GM18505 (cell line): ENCODE data around the gene ALPL.

Source experiments
- ATAC-seq: cut with Tn5 transposase; IDR thresholded peaks from one replicate; pipeline ENCODE4 v1.9.1; 2021; ENCODE audit not compliant: unreplicated experiment
- POLR2A ChIP-seq: IDR thresholded peaks from 4 replicates; pipeline ENCODE4 v1.6.1; 2011; ENCODE audit warnings: borderline replicate concordance; ENCODE audit not compliant: insufficient read depth, insufficient read length; ENCODE audit errors: extremely low read depth

The ALPL gene

GRCh38 chr1:21530368-21531016, 21.3 kb downstream of the ALPL start:
- no peak for TF ChIP-seq POLR2A

GRCh38 chr1:21531241-21531640, 22.0 kb downstream of the ALPL start:
- TF ChIP-seq POLR2A: no peak
- no peak for ATAC-seq

More at GRCh38 chr1:21530368-21531016, 21.3 kb downstream of the ALPL start:
- ATAC-seq: no peak

- no peak for TF ChIP-seq POLR2A
- ATAC-seq: no peak
These were observed 23.3 kb downstream of the ALPL start for GRCh38 chr1:21532496-21532895.

GRCh38 chr1:21532992-21533534, 23.8 kb downstream of the ALPL start:
- no peak for TF ChIP-seq POLR2A
- ATAC-seq: no peak

- no peak for TF ChIP-seq POLR2A
- ATAC-seq: no peak
These were observed 24.9 kb downstream of the ALPL start for GRCh38 chr1:21534146-21534545.

GRCh38 chr1:21534674-21535378, 25.6 kb downstream of the ALPL start:
- no peak for TF ChIP-seq POLR2A
- ATAC-seq: no peak

GRCh38 chr1:21536218-21536617, 27.0 kb downstream of the ALPL start:
- no peak for ATAC-seq
- no peak for TF ChIP-seq POLR2A

- no peak for ATAC-seq
- no peak for TF ChIP-seq POLR2A
These were observed 28.3 kb downstream of the ALPL start for GRCh38 chr1:21537511-21537931.

- no peak for TF ChIP-seq POLR2A
- ATAC-seq: no peak
These were observed 28.9 kb downstream of the ALPL start for GRCh38 chr1:21537932-21538630.

- ATAC-seq: no peak
- no peak for TF ChIP-seq POLR2A
These were observed 30.7 kb downstream of the ALPL start for GRCh38 chr1:21539933-21540332.

GRCh38 chr1:21541329-21541728, 32.1 kb downstream of the ALPL start:
- ATAC-seq: no peak
- TF ChIP-seq POLR2A: no peak

GRCh38 chr1:21541835-21542234, 32.6 kb downstream of the ALPL start:
- no peak for ATAC-seq

GRCh38 chr1:21543598-21543997, 34.4 kb downstream of the ALPL start:
- no peak for TF ChIP-seq POLR2A
- ATAC-seq: no peak

More at GRCh38 chr1:21541835-21542234, 32.6 kb downstream of the ALPL start:
- TF ChIP-seq POLR2A: no peak
